C1 segment of cervical spinal cord (tissue), 14 donors: Measurements from ENCODE around the gene PTPN2.
"Not testable (repeated sequence)": the region's sequence is repeated elsewhere in the genome, so short reads cannot be mapped to it uniquely, and the experiment has no call there.

Source experiments
- DNase-seq, 14 donors: peaks; one replicate each; lab custom pipeline; 2025; lab: John Stamatoyannopoulos, UW

Gene PTPN2

DNA sequence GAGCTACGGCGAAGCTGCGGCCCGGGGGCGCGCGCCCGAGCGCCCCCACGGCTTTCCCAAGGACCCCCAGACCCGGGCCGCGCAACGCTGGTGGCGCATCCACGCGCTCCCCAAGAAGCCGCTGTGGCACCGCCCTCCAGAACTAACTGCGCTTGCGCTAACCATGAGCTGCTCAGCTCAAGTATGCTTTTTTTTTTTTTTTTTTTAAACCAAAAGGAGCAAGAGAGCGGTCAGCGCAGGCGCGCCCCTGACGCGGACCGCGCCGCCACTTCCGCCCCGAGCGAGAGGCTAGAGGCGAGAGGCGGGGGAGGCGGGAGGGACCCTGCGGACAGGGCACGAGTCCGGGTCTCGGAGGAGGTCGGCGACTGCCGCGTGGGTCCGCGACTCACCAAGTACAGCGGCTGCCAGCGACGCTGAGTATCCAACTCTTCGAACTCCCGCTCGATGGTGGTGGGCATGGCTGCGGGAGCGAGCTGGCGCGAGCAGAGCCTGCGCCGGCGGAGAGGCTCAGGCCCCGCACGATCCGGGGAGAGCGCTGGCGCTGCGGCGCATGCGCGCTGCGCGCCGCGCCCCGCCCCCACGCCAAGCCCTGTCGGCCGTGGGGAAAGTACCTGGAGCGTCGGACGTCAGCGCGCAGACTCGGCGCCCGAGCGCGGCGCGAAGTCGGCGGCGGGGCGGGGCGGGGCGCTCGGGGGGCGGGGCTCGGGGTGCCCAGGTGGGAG lies at the start of gene PTPN2:
TSS of gene PTPN2 (minus strand) at position 554 of the 722 bp plus-strand sequence. CDS start at position 458, 96 bp downstream.
- peak; percentile 72 to 97 (median 85) for DNase-seq

GRCh38 chr18:12933327-12933726 lies 49.3 kb upstream of the PTPN2 start:
- DNase-seq = no peak

DNA sequence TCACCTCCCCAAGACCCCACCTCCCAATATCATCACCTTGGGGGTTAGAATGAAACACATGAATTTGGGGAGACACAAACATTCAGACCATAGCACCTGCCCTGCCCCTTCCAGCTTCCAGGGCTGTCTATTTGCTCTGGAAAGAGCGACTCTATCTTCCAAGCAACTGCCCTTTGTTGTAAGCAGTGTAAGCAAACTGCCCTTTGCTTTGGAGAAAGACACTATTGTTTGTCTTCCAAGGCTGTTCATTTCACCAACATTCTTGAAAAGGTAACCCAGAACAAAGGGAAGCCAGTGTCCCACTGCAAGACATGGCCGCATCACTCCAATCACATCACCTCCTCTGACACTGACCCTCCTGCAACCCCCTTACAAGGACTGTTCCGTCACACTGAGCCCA lies 46.9 kb upstream of the PTPN2 start:
- DNase-seq = no peak

DNA sequence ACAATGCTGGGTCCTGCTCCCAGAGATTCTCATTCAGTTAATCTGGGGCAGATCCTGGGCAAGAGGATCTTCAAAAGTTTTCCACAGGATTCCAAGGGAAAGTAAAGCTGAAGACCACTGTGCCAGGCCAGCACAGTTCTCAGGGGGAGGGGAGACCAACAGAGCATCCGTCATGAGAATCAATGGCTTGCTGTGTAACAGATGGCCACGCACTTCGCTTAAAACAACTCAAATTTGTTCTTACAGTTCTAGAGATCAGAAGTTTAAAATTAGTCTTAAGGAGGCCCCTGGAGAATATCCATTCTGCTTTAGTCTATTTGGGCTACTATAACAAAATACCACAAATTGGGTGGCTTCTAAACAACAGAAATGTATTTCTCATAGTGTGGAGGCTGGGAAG lies 46.3 kb upstream of the PTPN2 start:
- DNase-seq = no peak

DNA sequence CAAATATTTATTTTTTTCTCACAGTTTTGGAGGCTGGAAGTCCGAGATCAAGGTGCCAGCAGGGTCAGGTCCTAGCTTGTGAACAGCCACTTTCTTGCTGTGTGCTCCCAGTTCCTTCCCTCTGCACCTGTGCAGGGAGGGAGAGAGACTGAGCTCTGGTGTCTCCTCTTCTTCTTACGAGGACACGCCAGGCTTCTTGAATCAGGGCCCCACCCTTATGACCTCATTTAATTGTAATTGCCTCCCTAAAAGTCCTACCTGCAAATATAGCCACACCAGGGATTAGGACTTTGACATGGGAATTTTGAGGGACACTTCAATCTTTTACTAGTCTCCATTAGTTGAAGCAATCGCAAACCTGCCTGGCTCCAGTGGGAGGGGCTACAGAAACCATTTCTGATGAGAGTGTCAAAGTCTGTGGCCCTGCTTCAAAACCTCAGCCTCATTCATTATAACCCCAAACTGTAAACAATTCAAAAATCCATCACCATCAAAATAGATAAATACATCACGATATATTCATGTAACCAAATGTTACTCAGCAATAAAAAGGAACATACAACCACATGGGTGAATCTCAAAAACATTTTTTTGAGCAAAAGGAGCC lies 45.5 kb upstream of the PTPN2 start:
- DNase-seq = no peak

DNA sequence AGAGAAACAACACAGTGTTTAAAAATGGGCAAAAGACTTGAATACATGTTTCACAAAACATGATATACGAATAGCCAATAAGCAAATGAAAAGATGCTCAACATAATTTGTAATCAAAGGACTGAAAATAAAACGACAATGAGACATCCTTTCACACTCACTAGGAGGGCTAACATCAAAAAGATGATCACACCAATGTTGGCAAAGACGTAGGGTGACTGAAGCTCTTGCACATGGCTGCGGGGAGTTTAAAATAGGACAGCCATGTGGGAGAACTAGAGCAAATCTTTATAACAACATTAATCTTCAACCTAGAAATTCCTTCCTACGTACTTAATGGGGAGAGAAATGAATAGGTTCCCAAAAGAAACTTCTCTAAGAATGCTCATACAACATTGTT lies 44.6 kb upstream of the PTPN2 start:
- DNase-seq = no peak

DNA sequence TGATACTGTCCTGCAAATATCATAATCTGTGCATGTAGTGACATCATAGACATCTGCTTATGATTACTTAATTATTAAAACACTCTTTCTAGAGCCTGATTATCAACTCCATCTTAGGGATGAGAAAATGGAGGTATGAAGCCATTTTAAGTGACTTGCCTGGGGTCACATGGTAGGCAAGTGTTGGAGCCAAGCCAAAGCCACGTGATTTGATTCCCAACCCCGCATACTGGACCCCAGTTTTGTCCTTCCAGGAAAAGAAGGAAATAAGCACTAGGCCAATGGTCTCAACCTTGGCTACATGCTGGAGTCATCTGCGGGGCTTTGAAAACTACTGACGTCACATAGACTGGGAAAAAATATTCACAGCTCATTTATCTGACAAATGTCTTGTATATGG lies 44.2 kb upstream of the PTPN2 start:
- no peak for DNase-seq

GRCh38 chr18:12924616-12925015 lies 40.6 kb upstream of the PTPN2 start:
- no peak for DNase-seq

- DNase-seq = no peak
Measured at GRCh38 chr18:12922266-12922665, 38.2 kb upstream of the PTPN2 start.

GRCh38 chr18:12921178-12921577 lies 37.1 kb upstream of the PTPN2 start:
- no peak for DNase-seq

GRCh38 chr18:12911929-12912703 lies 28.1 kb upstream of the PTPN2 start:
- no peak for DNase-seq

DNA sequence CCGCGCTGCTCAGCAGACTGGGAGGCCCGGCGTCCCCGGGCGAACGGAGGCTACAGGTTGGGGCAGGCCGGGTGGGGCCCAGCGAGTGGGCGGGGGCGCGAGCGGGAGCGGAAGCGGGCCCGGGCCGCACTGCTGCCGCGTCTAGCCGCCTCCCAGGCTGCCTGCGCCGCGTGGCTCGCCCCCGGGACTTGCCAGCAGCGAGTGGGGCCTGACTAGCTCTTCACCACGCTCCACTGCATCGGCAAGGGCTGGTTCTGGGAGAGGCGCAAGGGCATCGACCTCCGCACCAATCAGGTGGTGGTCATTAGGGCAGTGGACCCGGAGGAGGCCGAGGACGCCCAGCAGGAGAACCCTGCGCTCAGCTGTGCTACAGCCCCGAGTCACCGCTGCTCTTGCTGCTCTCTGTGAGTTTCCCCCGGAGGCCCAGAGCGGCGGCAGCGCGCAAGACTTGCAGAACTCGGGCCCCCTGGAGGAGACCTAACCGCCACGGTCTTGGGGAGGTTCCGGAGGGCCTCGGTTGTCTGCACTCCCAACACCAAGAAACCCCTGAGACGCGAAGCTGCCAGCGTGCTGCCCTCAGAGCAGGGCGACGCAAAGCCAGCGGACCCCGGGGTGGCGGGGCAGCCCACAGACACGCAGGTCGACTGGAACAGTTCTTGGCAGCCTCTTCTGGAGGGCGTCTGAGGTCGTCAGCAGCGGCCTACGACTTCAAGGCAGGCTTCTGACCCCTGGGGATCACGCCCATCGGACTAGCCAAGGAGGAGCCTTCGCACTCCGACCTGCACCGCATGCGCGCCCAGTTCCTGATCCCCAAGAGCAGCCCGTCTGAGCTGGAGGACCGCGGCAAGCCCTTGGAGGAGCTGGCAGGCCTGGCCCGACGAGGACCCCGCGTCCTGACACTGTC lies 27.2 kb upstream of the PTPN2 start:
- peak in 1 of 14 donors; percentile 10 for DNase-seq

DNA sequence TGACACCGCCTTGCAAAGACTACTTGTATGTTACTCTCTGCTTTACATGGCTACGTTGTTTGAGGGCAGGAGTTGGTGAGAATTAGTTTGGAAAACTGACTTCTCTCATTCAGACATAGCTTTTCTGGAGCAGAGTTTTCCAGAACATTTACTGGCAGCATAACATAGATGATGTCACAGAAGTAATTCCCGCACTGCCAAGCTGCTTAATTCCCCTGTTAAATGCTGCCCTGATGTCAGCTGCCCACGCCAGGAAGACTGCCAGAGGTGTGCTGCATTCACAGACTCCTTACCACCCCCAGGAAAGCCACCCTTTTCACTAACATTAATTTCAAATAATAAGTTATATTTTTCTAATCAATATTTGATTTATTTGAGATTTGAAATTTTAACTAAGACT lies 24.7 kb upstream of the PTPN2 start:
- no peak for DNase-seq

GRCh38 chr18:12907258-12907925 lies 23.4 kb upstream of the PTPN2 start:
- no peak for DNase-seq

- no peak for DNase-seq
Measured at GRCh38 chr18:12906773-12907172, 22.7 kb upstream of the PTPN2 start.

GRCh38 chr18:12906119-12906518 lies 22.1 kb upstream of the PTPN2 start:
- DNase-seq = no peak

DNA sequence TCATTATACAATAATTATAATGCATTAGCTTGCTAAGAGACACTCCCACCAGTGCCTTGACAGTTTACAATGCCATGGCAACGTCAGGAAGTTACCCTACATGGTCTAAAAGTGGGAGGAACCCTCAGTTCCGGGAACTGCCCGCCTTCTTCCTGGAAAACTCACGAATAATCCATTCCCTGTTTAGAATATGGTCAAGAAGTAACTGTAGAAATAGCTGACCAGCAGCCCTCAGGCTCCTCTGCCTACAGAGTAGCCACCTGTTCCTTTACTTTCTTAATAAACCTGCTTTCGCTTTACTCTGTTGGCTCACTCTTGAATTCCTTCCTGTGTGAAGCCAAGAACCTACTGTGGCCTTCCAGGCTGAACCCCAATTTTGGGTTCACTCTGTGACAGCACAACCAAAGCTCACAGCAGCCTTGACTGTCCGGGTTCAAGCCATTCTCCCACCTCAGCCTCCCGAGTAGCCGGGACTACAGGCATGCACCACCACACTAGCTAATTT lies 20.0 kb upstream of the PTPN2 start:
- no peak for DNase-seq

DNA sequence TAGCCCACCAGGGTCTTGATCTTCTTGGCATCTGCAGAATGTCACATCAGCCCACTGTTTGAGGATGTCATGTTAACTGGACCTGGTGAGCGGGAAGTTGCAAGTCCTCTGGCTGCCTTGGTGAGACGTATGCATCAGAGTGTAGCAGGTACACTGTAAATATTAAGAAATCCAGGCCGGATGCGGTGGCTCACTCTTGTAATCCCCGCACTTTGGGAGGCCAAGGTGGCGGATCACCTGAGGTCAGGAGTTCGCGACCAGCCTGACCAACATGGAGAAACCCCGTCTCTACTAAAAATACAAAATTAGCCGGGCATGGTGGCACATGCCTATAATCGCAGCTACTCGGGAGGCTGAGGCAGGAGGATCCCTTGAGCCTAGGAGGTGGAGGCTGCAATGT lies 17.2 kb upstream of the PTPN2 start:
- DNase-seq = not testable (repeated sequence)

GRCh38 chr18:12896784-12897333 lies 12.8 kb upstream of the PTPN2 start:
- DNase-seq = not testable (repeated sequence)

DNA sequence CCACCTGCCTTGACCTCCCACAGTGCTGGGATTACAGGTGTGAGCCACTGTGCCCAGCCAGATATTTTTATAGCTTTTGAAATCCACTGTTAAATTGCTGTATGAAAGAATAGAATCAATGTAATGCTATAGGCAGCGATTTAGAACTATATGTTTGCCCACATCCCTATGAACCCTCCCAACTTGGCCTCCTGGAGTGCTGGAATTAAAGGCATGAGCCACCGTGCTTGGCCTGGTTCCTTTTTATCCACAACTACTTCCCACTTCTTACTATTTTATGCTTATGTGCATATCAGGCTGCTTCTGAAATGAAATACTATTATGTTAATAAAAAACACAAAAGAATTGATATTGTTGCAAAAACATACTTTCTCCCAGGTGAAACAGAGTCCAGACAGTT lies 11.6 kb upstream of the PTPN2 start:
- DNase-seq = no peak

- DNase-seq = no peak
Measured at GRCh38 chr18:12895014-12895413, 11.0 kb upstream of the PTPN2 start.
